M059J (cell line): Measurements from ENCODE around the gene ABLIM2. TPM values are rescaled to one million over a fixed set of nuclear protein-coding genes. Genes with fewer than 3 reads are reported as not detected.
A peak's percentile ranks its signal among the peaks of the same experiment; 100 is the strongest.

ENCODE experiments used
- DNase-seq: peaks from one replicate; pipeline ENCODE4 v3.0.0-alpha.2; 2012; ENCODE audit warnings: low read depth
- total RNA-seq: library from RNA; depleted of rRNA; stranded (reverse); fragments of >200 nt; shearing (Covaris generic); gene quantifications from 2 replicates; pipeline ENCODE4 v1.2.3, GENCODE V29; 2014

ABLIM2 gene
- total RNA-seq, 1 experiment from 2014 or later: not detected

DNA sequence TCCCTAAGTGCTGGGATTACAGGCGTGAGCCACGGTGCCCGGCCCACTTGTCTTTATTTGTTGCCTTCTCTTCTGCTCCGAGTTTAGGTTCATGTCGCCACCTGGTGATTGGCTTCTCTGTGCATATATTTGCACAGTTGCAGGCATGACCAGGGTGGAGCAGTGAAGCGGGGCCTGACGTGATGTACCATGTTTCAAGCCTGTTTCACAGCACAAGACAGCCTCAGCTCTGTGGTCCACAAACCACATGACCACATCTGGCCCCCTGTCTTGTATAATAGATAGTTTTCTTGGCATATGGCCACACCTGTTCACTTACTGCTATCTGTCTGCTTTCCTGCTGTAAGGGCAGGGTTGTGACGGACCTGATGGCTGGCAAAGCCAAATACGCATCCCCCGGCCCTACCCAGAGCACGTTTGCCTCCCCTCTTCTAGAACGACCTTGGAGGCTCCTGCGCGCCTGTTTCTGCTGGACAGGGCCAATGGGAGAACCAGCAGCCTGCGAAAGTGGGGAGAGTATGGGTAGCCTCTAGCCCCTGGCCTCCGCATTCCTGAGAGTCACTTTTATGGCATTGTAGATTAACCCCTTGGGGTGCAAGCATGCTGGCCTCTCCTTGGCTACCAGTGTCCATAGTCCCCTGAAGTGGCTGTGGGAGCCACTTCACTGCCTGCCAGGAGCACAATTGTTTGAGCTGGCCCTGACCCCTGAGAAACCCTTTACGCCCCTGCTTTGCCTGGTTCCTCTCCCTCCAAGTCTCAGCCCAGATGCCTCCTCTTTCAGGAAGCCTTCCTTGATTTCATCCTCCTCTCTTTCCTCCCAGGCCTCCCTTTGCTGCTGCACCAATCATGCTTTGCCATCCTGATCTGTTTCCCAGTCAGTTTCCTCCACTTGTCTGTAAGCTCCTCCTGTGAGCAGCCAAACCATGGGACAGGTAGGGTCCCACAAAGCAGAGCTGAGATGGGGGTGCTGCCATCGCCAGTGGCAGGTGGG, 34.4 kb upstream of the ABLIM2 start:
- peak; percentile 43 for DNase-seq

DNA sequence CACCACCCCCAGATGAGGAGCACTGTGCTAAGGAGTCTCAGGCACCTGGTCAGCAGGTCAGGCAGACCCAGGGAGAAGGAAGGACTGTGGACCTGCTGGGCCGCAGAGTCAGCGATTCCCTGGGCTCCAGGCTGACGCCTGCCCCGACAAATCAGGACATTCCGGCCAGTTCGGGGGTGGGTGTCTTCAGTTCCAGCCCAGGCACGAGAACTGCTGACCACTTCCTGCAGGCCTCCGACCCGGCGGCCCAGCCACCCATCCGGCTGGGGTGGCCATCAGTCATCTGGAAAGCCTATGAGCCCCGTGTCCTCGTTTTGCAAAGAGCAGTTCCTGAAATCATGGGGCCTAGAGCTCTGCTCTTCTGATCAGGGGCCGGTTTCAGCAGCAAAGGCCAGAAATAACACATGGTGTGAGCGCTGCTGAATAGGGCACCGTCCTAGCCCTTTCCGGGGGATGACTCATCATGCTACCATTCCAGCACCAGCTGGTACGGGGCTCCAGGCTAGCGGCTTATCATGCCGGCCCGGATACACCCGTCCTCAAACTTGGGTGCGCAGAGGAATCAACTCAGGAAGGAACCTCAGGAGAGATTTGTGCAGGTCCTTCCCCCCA, 32.6 kb upstream of the ABLIM2 start:
- DNase-seq: peak; percentile 69

DNA sequence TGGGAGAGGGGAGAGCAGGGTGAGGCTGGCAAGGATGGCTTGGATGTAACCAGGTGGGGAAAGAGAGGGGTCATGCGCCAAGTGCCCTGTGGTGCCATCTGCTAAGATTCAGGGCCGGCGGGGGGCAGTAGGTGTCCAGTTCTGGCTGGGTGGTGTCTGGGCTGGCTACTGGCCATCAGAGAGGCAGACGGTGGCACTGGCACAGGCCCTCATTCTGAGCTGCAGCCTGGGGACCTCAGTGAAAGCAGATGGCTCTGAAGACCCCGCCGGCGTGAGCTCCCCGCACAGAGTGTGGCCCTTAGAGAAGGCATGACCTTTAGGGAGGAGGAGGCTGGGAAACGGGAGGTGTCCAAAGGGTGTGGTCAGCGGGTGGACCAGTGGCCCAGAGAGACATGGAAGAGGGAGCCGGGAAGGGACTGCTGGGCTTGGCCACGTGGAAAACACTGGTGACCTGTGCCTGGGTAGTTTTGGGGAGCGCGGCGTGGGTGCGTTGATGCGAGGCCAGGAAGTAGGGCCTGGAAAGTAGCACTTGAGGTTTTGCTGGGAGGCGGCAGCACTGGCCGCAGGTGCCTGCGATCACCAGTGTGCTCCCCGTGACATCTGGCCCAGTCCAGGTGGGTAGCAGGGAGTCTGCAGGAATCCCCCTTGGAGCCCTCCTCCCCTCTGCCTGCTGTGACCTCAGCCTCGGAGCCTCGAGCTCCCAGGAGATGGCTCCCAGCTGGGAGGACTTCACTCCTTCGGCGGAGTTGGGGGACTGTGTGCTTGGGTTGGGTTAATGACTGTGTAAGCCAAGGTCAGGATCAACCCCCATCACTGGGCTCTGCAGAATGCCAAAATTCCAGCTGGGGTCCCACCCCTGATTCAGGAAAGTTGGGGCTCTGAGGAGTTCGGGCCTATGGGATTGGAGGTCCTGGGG, 31.2 kb upstream of the ABLIM2 start:
- DNase-seq: no peak

DNA sequence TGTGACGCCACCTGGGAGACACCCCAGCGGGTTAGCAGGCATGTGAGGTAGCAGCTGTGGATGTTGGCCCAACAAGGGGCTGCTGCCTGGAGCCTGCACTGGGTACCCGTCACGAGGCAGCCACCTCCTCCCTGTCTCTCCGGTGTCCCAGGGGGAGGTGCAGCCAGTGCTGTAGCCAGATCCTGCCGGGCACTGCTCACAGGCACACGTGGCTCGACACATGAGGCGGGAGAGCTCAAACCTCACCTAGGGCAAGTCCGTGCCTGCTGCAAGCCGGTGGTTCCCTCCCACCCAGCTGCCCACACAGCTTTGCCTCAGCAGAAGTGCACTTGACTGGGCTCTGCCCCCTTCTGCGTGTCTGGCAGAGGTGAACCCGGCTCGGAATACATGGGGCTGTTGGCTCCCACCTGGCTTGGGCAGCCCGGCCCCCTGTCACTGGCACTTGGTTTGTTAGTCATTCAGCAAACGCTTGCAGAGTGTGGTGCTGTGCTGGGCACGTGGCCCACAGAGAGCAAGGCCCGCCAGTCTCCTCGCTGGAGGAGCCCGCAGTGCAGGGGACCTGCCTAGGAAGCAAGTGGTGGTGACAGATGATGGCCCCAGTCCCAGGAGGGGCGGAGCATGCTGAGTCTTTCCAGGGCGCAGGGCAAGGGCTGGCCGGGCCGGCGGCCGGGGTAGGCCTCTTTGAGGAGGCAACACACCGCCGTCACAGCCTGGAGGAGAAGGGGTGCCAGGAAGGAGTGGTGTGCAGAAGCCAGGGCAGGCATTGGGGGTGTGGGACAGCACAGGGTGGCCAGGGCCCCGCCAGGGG, 30.3 kb upstream of the ABLIM2 start:
- peak; percentile 20 for DNase-seq

DNA sequence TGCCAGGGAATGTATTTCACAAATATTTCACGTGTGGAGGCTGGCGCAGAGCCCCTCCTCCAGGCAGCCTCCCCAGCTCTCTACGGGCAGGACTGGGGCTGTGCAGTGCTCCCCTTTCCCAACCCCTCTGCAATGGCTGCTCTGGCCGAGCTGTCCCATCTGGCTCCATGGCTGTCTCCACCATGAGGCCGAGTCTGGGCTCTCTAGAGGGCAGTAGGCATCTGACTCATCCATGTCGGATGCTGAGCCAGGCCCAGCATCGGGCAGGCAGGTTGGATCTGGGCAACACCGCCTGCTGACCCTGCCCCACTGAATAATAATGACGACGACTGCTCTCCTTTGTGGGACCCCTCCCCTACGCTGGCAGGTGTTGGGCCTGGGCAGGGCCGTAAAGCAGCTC, 29.5 kb upstream of the ABLIM2 start:
- peak; percentile 58 for DNase-seq

DNA sequence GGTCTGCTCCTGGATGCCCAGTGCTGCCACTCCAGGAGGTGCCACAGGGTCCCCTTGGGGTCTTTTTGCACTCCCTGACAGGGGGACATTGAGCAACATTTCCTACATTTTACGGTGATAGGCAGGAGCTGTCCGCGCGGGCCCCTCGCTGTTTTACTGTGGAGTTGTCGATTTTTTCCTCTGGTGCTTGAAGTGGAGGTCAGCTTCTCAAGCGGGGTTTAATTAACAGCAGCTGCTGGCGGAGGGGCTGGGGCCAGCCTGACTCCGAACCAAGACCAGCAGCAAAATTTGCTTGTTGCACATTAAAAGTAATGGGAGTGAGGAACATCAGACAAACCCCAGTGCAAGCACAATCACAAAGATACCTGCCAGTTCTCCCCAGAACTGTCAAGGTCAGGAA, 27.3 kb upstream of the ABLIM2 start:
- DNase-seq: no peak

DNA sequence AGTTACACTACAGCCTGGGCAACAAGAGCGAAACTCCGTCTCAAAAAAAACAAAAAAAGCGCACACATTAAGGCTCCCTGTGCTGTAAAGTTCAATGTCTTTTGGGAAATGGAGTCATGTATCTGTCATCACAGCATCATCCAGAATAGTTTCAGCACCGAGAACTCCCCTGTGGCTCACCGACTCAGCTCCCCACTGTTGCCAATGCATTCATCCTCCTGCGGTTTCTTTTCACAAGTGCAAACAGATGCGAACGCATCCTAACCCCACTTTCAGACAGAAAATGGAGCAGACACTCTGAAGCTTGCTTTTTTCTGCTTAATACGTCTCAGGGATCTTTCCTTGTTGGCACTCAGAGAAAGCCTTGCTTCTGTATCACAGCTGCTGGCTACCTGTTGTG, 26.7 kb upstream of the ABLIM2 start:
- peak; percentile 66 for DNase-seq

DNA sequence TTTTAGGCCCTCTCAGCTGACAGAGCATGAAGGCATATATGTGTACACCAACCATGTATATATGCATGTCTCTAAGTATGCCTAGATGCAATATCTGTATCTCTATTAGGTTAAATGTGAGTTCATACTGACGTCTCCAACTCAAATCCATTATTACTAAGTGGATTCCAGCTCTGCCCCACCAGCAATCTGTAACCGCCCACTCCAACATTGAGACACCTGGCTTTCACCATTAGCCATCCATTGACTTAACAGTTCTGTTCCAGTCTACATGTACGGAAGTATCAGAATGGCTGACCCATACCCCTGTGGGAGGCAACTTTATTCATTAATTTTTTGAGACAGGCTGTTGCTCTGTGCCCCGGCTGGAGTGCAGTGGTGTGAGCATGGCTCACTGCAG, 25.4 kb upstream of the ABLIM2 start:
- DNase-seq: no peak

DNA sequence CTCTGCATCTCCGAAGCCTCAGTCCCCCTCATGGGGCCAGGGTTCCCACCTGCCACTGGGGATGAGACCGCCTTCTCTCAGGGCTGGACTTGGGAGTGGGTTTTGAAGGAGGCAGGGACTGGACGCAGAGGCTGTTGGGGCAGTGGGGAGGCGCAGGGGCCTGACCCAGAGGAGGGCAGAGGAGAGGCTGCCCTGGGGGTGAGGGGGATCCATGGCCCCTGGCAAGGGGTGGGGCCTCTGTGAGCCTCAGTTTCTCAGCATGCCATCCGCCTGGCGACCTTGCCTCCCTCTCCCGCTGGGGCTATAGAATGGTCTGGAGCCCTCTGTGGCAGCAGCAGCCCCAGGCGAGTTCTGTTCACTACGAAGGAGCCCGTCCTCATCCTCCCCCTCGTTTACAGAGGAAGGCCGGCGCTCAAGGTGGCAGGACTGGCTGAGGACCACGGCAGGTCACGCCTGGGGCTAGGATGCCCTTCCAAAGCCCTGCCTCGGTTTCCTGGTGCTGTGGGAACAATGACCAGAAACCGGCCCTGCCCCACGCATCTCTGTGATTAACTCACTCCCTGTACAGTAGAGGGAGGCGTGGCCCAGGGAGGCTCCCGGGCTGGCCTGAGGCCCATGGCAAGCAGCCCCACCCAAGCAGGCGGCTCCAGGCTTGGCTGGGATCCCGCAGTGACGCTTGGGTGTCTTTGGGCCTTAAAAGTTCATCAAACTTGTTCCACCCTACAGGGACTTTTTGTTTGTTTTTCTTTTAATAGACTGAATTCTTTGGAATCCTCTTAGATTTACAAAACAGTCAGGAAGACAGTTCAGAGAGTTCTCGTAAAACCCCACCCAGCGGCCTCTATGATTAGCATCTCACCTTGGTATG, 24.5 kb upstream of the ABLIM2 start:
- DNase-seq: peak; percentile 88

DNA sequence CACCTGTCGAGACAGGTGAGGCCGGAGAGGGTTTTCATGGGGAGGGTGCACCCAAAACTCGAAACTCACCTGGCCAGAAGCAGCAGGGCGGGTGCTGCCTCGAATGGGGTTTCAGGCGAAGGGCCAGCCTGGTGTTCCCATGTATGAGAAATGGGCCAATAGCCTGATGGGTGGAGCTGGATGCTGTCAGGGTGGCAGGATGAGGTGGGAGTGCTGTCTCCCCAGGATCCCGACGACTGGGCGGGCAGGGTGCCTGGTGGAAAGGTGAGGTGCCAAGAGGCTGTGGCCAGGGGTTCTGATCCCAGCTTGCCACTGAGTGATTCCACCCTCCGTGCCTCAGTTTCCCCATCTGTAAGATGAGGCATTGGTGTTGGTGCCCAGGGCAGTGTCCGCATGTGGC, 23.7 kb upstream of the ABLIM2 start:
- no peak for DNase-seq

DNA sequence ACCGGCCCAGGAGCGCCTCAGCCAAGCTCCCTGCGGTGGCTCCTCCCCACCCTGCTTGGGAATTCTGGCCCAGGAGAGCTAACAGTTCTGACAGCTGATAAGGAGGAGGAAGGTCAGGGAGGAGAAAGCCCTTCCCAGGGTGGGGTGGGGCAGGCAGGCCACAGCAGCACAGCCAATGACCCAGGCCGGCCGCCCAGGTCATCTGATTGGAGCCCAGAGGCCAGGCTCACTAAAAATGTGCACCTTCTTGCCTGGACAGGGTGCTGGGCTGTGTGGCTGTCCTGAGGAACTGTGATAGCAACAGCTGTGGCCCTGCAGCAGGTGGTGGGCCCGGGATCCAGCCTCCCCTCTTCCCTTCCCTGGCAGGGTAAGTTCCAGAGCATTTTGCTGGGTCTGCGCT, 23.2 kb upstream of the ABLIM2 start:
- DNase-seq: no peak

DNA sequence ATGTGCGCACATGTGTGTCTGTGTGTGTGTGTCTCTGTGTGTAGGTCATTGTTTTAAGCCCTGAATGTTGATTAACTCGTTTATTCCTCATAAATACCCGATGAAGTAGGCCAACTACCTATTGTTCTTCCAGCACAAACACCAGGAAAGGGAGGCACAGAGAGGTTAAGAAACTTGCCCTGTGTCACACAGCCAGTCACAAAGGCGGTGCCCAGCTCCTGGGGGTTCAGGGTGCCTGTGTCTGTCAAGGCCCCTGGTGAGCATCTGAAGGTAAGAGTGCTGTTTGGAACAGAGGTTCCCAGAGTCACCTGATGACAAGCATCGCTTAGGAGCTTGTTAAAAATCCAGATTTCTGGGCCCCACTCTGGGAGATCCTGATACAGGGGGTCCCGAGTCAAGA, 22.5 kb upstream of the ABLIM2 start:
- no peak for DNase-seq

DNA sequence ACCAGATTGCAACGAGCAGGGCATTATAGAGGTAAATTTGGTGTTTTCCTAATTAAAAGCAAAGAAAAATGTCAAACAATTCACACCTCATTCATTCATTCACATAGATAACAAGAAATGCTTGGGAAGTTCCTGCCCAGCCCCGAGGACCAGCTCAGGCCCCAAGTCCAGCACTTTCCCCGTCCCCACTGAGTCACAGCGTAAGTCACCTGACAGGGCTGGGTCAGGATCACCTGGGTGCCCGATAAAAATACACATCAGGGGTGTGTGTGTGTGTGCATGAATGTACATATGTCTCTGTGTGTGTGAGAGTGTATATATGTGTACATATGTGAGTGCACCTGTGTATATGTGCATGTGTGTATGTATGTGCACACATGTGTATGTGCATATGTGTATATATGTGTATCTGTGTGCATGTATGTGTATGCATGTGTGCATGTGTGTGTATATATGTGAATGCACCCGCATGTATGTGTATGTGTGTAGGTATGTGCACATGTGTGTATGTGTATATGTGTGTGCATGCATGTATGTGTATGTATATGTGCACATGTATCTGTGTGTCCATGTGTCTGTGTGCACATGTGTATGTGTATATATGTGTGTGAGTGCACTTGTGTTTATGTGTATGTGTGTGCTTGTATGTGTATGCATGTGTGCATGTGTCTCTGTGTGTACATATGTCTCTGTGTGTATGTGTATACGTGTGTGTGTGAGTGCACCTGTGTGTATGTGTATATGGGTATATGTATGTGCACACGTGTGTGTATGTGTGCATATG, 21.9 kb upstream of the ABLIM2 start:
- DNase-seq: no peak

DNA sequence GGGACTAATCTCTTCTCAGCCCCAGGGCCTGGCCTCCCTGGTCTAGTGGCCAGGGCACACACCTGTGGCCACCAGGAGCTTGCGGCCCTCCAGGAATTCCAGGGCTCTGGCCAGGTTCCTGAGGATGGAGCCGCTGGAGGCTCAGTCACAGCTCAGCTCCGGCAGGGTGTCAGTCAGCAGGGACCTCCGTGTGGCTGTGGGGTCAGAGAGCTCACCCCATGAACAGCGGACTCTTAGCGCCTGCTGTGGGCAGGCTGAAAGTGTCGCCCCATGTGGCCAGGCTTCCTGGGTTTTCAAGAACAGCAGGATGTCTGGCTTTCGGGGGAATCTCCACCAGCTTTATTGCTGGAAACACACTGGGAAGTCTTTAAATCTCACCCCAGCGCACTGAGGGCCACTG, 21.2 kb upstream of the ABLIM2 start:
- DNase-seq: no peak

DNA sequence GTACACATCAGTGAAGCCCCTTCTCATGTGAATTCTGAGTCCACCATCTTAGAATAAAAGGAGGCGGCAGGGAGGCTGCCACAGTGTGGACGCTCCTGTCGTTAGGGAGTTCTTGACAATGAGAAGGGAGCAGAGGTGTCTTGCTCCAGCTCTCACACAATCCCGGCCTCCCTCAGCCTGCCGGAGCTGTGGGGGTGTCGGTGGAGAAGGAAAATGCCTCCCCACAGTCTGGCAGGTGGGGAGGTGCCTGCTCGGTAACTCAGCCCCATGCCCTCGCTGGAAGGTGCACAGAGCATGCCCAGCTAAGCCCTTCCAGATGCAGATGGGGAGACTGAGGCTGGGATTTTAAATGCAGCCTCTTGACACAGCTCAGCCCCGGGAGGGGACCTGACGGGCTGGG, 20.5 kb upstream of the ABLIM2 start:
- DNase-seq: no peak

DNA sequence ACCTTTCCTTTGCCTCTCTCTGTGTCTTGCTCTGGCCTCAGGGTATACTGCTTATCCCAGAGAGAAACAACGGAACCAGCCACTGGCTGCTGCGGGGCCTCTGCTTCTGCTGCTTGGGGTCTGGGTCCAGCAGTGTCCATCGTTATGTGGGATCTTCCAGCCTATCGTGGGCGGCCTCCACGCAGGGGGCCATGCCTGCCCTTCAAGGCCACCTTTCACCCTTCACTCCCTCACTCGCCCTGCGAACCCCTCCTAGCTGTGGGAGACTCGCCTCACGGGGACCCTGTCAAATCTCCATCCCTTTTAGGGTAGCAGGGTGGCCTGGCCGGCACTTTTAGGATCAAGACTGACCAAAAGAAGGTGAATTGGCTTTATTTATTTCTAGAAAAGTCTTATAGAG, 19.3 kb upstream of the ABLIM2 start:
- no peak for DNase-seq

DNA sequence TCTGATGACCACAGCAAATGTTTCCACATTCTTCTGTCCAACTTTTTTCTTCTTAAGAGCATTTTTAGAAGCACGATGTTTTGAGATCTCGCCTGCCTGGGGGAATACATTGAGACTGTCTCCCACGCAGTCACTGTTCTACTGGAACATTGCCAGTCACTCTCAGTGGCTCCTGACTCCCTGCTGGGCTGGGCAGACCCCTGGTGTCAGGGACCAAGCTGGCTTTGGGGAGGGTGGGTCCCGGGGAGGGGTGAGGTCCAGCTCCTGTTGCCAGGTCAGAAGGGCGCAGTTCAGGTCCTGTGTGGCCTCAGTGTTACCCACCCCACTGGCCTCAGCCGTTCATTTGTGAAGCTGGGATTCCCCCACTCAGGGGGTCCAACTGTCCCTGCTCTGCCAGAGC, 18.9 kb upstream of the ABLIM2 start:
- DNase-seq: no peak

DNA sequence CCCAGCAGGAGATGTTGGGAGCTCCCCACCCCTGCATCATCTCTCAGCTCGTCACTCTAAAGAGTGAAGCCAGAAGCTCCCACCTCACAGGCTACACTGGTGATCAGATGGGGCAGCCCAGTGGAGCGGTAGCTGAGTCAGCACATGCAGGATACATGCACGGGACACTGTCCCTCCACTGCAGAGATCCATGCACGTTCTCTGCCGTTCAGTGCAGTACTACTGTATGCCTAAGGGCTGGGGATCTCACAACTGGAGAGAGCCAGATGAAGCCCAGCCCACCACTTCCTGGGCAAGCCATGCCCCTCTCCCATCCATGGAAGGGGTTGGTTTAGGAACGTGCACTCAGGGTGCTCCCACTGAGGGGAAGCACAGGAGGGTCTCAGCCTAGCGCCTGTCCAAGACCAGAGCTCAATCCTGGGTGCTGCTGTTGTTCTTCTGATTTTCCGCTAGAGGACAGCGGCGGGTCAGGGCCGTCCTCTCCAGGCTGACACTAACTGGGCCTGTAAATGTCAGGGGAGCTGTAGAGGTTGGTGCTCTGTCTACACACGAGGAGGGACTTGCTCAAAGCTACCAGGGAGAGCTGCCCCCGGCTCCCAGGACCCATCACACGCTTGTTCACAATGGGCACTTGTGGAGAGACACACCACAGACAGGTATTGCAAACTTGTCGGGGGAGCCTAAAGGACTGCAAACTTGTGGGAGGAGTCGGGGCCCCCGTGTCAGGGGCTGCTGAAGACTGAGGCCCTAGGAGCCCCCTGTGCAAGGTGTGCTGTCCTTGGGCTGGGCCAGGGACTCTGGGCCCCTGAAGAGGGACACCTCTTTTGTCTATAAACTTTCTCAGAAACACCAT, 18.2 kb upstream of the ABLIM2 start:
- peak; percentile 49 for DNase-seq

DNA sequence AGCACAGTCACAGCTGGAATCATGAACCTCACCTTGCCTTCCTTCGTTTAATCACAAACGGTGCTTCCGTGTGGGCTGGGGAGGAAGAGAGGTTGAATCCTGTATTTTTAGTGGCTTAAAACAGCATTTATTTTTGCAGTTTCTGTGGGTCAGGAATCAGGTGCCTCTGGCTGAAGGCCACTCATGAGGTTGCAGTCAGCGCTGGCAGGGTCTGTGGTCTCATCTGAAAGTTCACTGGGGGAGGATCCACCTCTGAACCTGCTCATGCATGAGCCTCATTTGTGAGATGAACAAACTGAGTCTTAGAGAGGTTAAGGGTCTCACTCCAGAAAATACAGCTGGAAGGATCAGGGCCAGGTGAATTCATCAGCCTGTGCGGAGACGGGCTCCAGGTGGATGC, 17.1 kb upstream of the ABLIM2 start:
- no peak for DNase-seq
